Mesenchymal stem cell (in vitro differentiated cells and primary cell): ENCODE data around the gene CXorf65.

Experiments
- DNase-seq: peaks from one replicate; pipeline ENCODE4 v3.0.0-alpha.2; 2013
- H2AFZ ChIP-seq: one replicate; pipeline ENCODE4 v1.6.1; 2013; ENCODE audit warnings: low read depth, mild to moderate bottlenecking, control low read depth, inconsistent platforms, low read length, moderate library complexity
- H2AK5ac ChIP-seq: 2 replicates; pipeline ENCODE4 v1.6.1; 2013; ENCODE audit warnings: low read length, moderate library complexity, mild to moderate bottlenecking, inconsistent platforms; ENCODE audit not compliant: severe bottlenecking
- H2BK120ac ChIP-seq: one replicate; pipeline ENCODE4 v1.6.1; 2013; ENCODE audit warnings: low read depth, mild to moderate bottlenecking, inconsistent platforms, low read length, moderate library complexity
- H2BK12ac ChIP-seq, 2 experiments: one replicate each; pipeline ENCODE4 v1.6.1; 2013; ENCODE audit warnings: inconsistent platforms in 2 of 2, low read length in 2 of 2, mild to moderate bottlenecking in 2 of 2, moderate library complexity in 2 of 2, control low read depth in 1 of 2
- H2BK15ac ChIP-seq: one replicate; pipeline ENCODE4 v1.6.1; 2013; ENCODE audit warnings: mild to moderate bottlenecking, low read depth, inconsistent platforms; ENCODE audit not compliant: poor library complexity, severe bottlenecking
- H2BK5ac ChIP-seq: 2 replicates; pipeline ENCODE4 v1.6.1; 2013; ENCODE audit warnings: low read depth, mild to moderate bottlenecking, low read length, control low read depth, inconsistent platforms; ENCODE audit not compliant: poor library complexity, severe bottlenecking
- H3K14ac ChIP-seq, 2 experiments: one replicate each; pipeline ENCODE4 v1.6.1; 2013; ENCODE audit warnings: inconsistent platforms in 2 of 2, low read length in 2 of 2, control low read depth in 1 of 2, mild to moderate bottlenecking in 1 of 2, moderate library complexity in 1 of 2
- H3K18ac ChIP-seq, 2 experiments: one replicate each; pipeline ENCODE4 v1.6.1; 2013; ENCODE audit warnings: inconsistent platforms in 2 of 2, low read length in 2 of 2, control low read depth in 1 of 2, low read depth in 1 of 2, mild to moderate bottlenecking in 1 of 2
- H3K23ac ChIP-seq, 2 experiments: one replicate each; pipeline ENCODE4 v1.6.1; 2013; ENCODE audit warnings: inconsistent platforms in 2 of 2, low read length in 2 of 2, mild to moderate bottlenecking in 2 of 2, moderate library complexity in 2 of 2, control low read depth in 1 of 2
- H3K27ac ChIP-seq: 2 replicates; pipeline ENCODE4 v1.5.1; 2013; ENCODE audit warnings: mild to moderate bottlenecking, moderate library complexity, low read length, control low read depth, inconsistent platforms; ENCODE audit not compliant: poor library complexity, severe bottlenecking
- H3K27me3 ChIP-seq, 2 experiments: 2 replicates each; pipeline versions ENCODE4 v1.6.1 to v1.7.0; 2013; ENCODE audit warnings: low read length in 2 of 2, mild to moderate bottlenecking in 2 of 2, moderate library complexity in 2 of 2, control low read depth in 1 of 2, inconsistent platforms in 1 of 2; ENCODE audit not compliant: control insufficient read depth in 1 of 2, insufficient read depth in 1 of 2
- H3K36me3 ChIP-seq, 2 experiments: 2 replicates each; pipeline versions ENCODE4 v1.6.1 to v1.7.0; 2013; ENCODE audit warnings: low read length in 2 of 2, control low read depth in 1 of 2, inconsistent platforms in 1 of 2, low read depth in 1 of 2, mild to moderate bottlenecking in 1 of 2; ENCODE audit not compliant: insufficient read depth in 2 of 2, control insufficient read depth in 1 of 2
- H3K4ac ChIP-seq, 2 experiments: one replicate each; pipeline ENCODE4 v1.6.1; 2013; ENCODE audit warnings: inconsistent platforms in 2 of 2, low read length in 2 of 2, mild to moderate bottlenecking in 2 of 2, moderate library complexity in 2 of 2, control low read depth in 1 of 2, low read depth in 1 of 2
- H3K4me1 ChIP-seq: 2 replicates; pipeline ENCODE4 v1.6.1; 2013; ENCODE audit warnings: low read depth, low read length, control low read depth; ENCODE audit not compliant: control insufficient read depth, insufficient read depth
- H3K4me2 ChIP-seq: 2 replicates; pipeline ENCODE4 v1.6.1; 2013; ENCODE audit warnings: low read length, mild to moderate bottlenecking, inconsistent platforms; ENCODE audit not compliant: poor library complexity, severe bottlenecking
- H3K4me3 ChIP-seq, 2 experiments: 2 replicates each; pipeline versions ENCODE4 v1.5.1 to v1.7.0; 2013; ENCODE audit warnings: low read length in 2 of 2, mild to moderate bottlenecking in 2 of 2, control low read depth in 1 of 2, low read depth in 1 of 2; ENCODE audit not compliant: insufficient read depth in 1 of 2
- H3K79me1 ChIP-seq: replicated peaks from 2 replicates; pipeline ENCODE4 v1.6.1; 2013; ENCODE audit warnings: mild to moderate bottlenecking, control low read depth, low read length, inconsistent platforms; ENCODE audit not compliant: poor library complexity, severe bottlenecking
- H3K9ac ChIP-seq: 2 replicates; pipeline ENCODE4 v1.7.0; 2013; ENCODE audit warnings: mild to moderate bottlenecking, low read length, moderate library complexity
- H3K9me3 ChIP-seq: 2 replicates; pipeline ENCODE4 v1.7.0; 2013; ENCODE audit warnings: mild to moderate bottlenecking, low read length; ENCODE audit not compliant: control insufficient read depth
- H4K8ac ChIP-seq: one replicate; pipeline ENCODE4 v1.6.1; 2013; ENCODE audit warnings: inconsistent platforms, mild to moderate bottlenecking, low read length, moderate library complexity
- H4K91ac ChIP-seq: one replicate; pipeline ENCODE4 v1.6.1; 2013; ENCODE audit warnings: mild to moderate bottlenecking, low read length, inconsistent platforms
- WGBS: methylation state at CpG from one replicate; pipeline ENCODE4 v1.1.7; 2013; ENCODE audit warnings: mixed read lengths; 5-methylcytosine and 5-hydroxymethylcytosine counted together

The CXorf65 gene

DNA sequence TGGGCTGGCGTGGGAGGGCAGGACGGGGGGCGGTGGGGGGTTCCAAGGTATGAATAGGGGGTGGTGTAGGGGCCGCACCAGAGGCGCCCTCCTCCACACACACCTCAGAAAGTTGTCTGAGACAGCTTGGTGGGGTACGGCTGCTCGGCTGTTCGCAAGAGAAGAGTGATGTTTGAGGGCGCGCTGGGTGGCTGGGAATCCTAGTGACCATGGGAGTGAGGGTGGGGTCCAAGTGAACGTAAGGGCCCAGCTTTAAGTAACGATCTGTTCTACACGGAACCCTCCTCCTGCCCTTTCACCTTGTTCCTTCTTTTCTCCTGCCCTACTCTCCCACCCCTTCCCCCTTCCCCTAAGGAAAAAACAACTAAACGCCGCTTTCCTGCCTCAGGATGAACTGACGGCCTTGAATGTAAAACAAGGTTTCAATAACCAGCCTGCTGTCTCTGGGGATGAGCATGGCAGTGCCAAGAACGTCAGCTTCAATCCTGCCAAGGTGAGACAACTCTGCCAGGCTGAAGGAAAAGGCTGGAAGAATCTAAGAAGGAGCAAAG, 12.5 kb upstream of the CXorf65 start:
- no peak overlapping the region for H2BK5ac ChIP-seq
- H3K23ac ChIP-seq: no peak overlapping the region
- H2BK120ac ChIP-seq: no peak overlapping the region
- H3K18ac ChIP-seq: peak overlapping the region in 1 of 2 experiments; percentile 21
- no peak overlapping the region for H2BK12ac ChIP-seq
- peak overlapping the region; percentile 68 to 82 for H3K4me3 ChIP-seq
- no peak overlapping the region for H2AK5ac ChIP-seq
- H3K79me1 ChIP-seq: peaks cover 14% of the 10 kb centered on the region
- H3K9me3 ChIP-seq: no peaks in the 10 kb centered on the region
- DNase-seq: no peak
- no peak overlapping the region for H3K27ac ChIP-seq
- WGBS: 6% methylated on average over 7 of the region's 17 CpGs
- no peak overlapping the region for H2AFZ ChIP-seq
- peaks cover 7% of the 10 kb centered on the region for H3K4me1 ChIP-seq
- no peak overlapping the region for H4K8ac ChIP-seq
- no peak overlapping the region for H4K91ac ChIP-seq
- H3K9ac ChIP-seq: peak overlapping the region; percentile 86
- no peak overlapping the region for H3K14ac ChIP-seq
- peaks cover 26 to 40% of the 10 kb centered on the region in 2 experiments for H3K36me3 ChIP-seq
- peak overlapping the region in 1 of 2 experiments; percentile 7 for H3K4ac ChIP-seq
- peak overlapping the region; percentile 66 for H3K4me2 ChIP-seq
- peaks cover 0 to 4% of the 10 kb centered on the region in 2 experiments for H3K27me3 ChIP-seq
- H2BK15ac ChIP-seq: no peak overlapping the region

DNA sequence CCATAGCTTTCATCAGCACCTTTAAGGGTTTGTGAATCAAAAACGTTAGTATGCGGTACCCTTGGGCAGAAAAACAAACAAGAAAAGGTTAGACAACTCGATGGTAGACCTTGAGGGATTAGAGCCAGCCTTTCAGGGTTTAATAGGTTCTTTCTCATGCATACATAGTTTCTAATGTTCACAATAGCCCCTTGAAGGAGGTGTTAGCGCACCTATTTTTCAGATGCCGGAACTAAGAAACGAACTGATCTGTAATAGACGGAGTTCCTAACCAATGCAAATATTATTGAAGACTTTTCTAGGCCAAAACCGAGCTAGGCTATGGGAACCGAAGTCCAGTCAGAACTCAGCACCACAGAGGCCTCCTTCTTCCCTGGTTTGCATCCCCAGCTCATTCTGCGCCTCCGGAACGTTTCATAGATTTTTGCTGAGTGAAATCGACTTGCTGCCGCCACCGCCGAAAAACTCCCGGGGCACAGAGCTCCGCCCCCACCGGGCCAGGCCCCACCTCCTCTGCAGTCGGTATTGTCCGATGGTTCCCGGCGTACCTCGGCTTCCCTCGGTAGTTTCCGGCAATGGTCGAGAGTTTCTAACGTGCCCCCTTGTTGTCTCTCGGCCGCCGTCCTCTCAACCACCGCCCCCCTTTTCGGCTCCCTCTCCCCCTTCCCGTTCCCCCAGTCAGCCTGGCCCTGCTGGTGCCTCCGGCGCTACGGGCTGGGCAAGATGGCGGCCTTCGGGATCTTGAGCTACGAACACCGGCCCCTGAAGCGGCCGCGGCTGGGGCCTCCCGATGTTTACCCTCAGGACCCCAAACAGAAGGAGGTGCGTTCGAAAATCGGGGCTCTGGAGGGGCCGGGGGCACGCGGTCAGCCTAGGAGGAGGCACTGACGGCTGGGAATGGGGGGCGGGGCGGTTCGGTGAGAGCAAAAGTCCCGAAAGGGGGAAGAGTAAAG, 11.8 kb upstream of the CXorf65 start, which contains the start of gene MED12:
Gene MED12 (plus strand): TSS at position 565 of the 953 bp plus-strand sequence. CDS start 159 bp downstream, at position 724.
- WGBS: 3% methylated on average over 29 of the region's 56 CpGs
- H3K23ac ChIP-seq: no peak within 1 kb of the TSS
- peak; percentile 83 for DNase-seq
- H3K9me3 ChIP-seq: no peaks in the 10 kb centered on the region
- peak within 1 kb of the TSS; percentile 66 for H3K4me2 ChIP-seq
- H2AFZ ChIP-seq: peak within 1 kb of the TSS; percentile 51
- peaks cover 7% of the 10 kb centered on the region for H3K4me1 ChIP-seq
- peak within 1 kb of the TSS; percentile 24 for H4K8ac ChIP-seq
- no peak within 1 kb of the TSS for H2AK5ac ChIP-seq
- H3K27me3 ChIP-seq: peaks cover 0 to 8% of the 10 kb centered on the region in 2 experiments
- H3K79me1 ChIP-seq: peaks cover 13% of the 10 kb centered on the region
- peak within 1 kb of the TSS; percentile 86 for H3K9ac ChIP-seq
- peak within 1 kb of the TSS; percentile 39 for H4K91ac ChIP-seq
- H3K36me3 ChIP-seq: peaks cover 24 to 32% of the 10 kb centered on the region in 2 experiments
- peak within 1 kb of the TSS; percentile 62 to 78 for H3K18ac ChIP-seq
- H3K27ac ChIP-seq: peak within 1 kb of the TSS; percentile 63
- H2BK120ac ChIP-seq: peak within 1 kb of the TSS; percentile 58
- no peak within 1 kb of the TSS for H2BK5ac ChIP-seq
- peak within 1 kb of the TSS; percentile 68 to 82 for H3K4me3 ChIP-seq
- H2BK15ac ChIP-seq: peak within 1 kb of the TSS; percentile 48
- no peak within 1 kb of the TSS for H2BK12ac ChIP-seq
- H3K14ac ChIP-seq: no peak within 1 kb of the TSS
- peak within 1 kb of the TSS in 1 of 2 experiments; percentile 7 for H3K4ac ChIP-seq

DNA sequence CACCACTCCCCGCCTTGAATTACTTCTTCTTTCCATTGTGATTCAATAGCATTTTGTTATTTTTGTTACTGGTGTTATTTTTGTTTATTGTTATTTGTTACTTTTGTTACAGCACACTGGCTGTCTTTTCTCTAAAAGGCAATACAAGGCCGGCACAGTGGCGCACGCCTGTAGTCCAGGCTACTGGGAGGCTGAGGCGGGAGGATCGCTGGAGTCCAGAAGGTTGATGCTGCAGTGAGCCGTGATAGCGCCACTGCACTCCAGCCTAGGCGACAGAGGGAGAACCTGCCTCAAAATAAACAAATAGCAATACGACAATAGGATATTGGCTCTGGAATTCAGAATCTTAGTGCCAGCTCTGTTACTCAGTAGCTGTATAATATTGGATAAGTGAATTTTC, 10.8 kb upstream of the CXorf65 start:
- WGBS: 100% methylated on average over 5 of the region's 10 CpGs
- H3K27me3 ChIP-seq: peaks cover 0 to 15% of the 10 kb centered on the region in 2 experiments

DNA sequence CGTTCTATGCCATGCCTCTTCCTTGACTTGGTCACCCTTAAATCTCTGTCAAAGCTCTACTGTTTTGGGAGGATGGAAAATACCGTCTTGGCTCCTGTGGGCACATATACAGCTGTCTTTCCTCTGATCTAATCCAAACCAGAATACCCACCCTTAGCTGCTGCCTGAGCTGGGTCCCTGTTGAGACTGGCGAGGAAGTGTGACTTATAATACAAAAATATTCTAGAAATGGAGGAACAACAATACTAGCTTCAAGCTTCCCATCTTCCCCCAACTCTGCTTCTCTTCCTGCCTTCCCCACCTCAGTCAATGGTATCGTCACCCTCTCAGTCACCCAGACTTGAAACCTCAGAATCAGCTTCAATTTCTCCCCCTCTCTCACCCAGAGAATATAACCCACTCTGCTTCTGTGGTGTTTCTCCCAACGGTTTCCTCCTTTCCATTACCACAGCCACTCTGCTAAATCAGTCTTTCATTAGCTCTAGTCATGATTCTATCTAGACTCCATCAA, 5.4 kb upstream of the CXorf65 start:
- no peak overlapping the region for H3K4ac ChIP-seq
- no peak overlapping the region for H3K23ac ChIP-seq
- no peak overlapping the region for H3K4me2 ChIP-seq
- no peak overlapping the region for H2BK15ac ChIP-seq
- H3K4me1 ChIP-seq: no peaks in the 10 kb centered on the region
- no peaks in the 10 kb centered on the region for H3K79me1 ChIP-seq
- no peak overlapping the region for H2AK5ac ChIP-seq
- H2BK5ac ChIP-seq: no peak overlapping the region
- H3K18ac ChIP-seq: no peak overlapping the region
- no peak overlapping the region for H3K4me3 ChIP-seq
- no peak for DNase-seq
- H2BK12ac ChIP-seq: no peak overlapping the region
- H3K9ac ChIP-seq: no peak overlapping the region
- H4K8ac ChIP-seq: no peak overlapping the region
- 74% methylated on average over 4 of the region's 5 CpGs for WGBS
- H2AFZ ChIP-seq: no peak overlapping the region
- H2BK120ac ChIP-seq: no peak overlapping the region
- no peak overlapping the region for H3K14ac ChIP-seq
- no peaks in the 10 kb centered on the region for H3K36me3 ChIP-seq
- H3K9me3 ChIP-seq: peaks cover 2% of the 10 kb centered on the region
- no peak overlapping the region for H3K27ac ChIP-seq
- H3K27me3 ChIP-seq: peaks cover 0 to 54% of the 10 kb centered on the region in 2 experiments
- H4K91ac ChIP-seq: no peak overlapping the region

More for the DNA sequence above, 10.8 kb upstream of the CXorf65 start:
- Histone ChIP-seq H2BK15ac (no peak overlapping the region), H3K23ac (no peak overlapping the region), H4K8ac (no peak overlapping the region), H2BK120ac (no peak overlapping the region), H3K36me3 (peaks cover 18 to 23% of the 10 kb centered on the region in 2 experiments), H4K91ac (no peak overlapping the region), H2BK12ac (no peak overlapping the region), H3K4ac (no peak overlapping the region), H3K9ac (no peak overlapping the region), H3K4me1 (peaks cover 7% of the 10 kb centered on the region), H3K4me2 (no peak overlapping the region), H3K27ac (no peak overlapping the region), H2AK5ac (no peak overlapping the region), H2BK5ac (no peak overlapping the region), H2AFZ (no peak overlapping the region), H3K9me3 (no peaks in the 10 kb centered on the region), H3K14ac (no peak overlapping the region), H3K79me1 (peaks cover 13% of the 10 kb centered on the region), H3K18ac (no peak overlapping the region), H3K4me3 (no peak overlapping the region)
- DNase-seq: no peak
